Measurements from ENCODE around the gene FPGT.
"Not testable (repeated sequence)": the region's sequence is repeated elsewhere in the genome, so short reads cannot be mapped to it uniquely, and the experiment has no call there.

Gene FPGT

DNA sequence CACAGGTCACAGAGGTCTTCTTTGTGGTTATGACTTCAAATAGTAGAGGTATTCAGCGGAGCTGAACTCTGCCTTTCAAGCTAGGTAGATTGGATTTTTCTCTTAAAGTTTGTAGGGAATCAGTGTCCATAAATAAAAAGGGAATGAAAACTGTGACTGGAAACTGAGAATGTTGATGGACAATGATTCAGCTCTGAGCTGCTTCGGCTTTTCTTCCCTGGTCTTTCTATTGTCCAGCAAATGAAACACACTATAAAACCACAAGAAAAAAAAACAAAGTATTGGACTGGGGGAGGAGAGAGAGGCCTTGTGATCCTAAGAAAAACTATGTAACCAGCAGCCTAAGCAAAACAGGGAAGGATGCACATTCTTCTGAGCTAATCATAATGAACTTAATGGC, 48.3 kb downstream of the FPGT start:
- TF ChIP-seq NFRKB (IDR thresholded peaks at IDR 0.05) (no peak), L3MBTL2 (conservative IDR thresholded peaks at IDR 0.05) (no peak), SUZ12 (IDR thresholded peaks at IDR 0.05) (no peak), TARDBP (IDR thresholded peaks at IDR 0.05) (no peak), BHLHE40 (IDR thresholded peaks at IDR 0.05; ENCODE audit: borderline replicate concordance) (no peak), ZNF384 (IDR thresholded peaks at IDR 0.05) (no peak), SP1 (IDR thresholded peaks at IDR 0.05) (no peak), FOXM1 (IDR thresholded peaks at IDR 0.05; ENCODE audit: borderline replicate concordance) (no peak), ELF4 (IDR thresholded peaks at IDR 0.05) (no peak)

DNA sequence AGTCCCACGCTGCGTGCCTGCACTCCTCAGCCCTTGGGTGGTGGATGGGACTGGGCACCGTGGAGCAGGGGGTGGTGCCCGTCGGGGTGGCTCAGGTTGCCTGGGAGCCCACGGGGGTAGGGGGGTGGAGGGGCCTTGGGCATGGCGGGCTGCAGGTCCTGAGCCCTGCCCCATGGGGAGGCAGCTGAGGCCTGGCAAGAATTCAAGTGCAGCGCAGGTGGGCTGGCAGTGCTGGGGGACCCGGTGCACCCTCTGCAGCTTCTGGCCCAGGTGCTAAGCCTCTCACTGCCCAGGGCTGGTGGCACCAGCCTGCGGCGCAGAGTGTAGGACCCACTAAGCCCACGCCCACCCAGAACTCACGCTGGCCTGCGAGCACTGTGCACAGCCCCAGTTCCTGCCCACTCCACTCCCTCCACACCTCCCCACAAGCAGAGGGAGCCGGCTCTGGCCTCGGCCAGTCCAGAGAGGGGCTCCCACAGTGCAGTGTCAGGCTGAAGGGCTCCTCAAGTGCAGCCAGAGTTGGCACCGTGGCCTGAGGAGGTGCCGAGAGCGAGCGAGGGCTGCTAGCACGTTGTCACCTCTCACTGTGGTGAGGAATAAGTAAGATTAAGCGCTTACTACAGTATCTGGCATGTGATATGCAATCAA, 50.0 kb downstream of the FPGT start:
- DNase-seq (ENCODE audit: extremely low spot score): no peak
- ChIA-PET POLR2A (no interaction called here), CTCF (no interaction called here)
- no peak for TF ChIP-seq SUZ12 (IDR thresholded peaks at IDR 0.05)
- no peak for TF ChIP-seq FOXK2 (IDR thresholded peaks at IDR 0.05)
- no peak for TF ChIP-seq FOXA1 (IDR thresholded peaks at IDR 0.05)
- TF ChIP-seq TARDBP (IDR thresholded peaks at IDR 0.05): no peak
- TF ChIP-seq PKNOX1 (IDR thresholded peaks at IDR 0.05): no peak
- no peak for TF ChIP-seq ARNT (IDR thresholded peaks at IDR 0.05)
- no peak for TF ChIP-seq BHLHE40 (IDR thresholded peaks at IDR 0.05; ENCODE audit: borderline replicate concordance)
- no peak for TF ChIP-seq ZNF384 (IDR thresholded peaks at IDR 0.05)
- no peak for TF ChIP-seq L3MBTL2 (conservative IDR thresholded peaks at IDR 0.05)
- TF ChIP-seq ELF4 (IDR thresholded peaks at IDR 0.05): no peak
- no peak for TF ChIP-seq FOXM1 (IDR thresholded peaks at IDR 0.05; ENCODE audit: borderline replicate concordance)
- TF ChIP-seq SP1 (IDR thresholded peaks at IDR 0.05): no peak
- no peak for TF ChIP-seq LEF1 (IDR thresholded peaks at IDR 0.05; ENCODE audit: borderline replicate concordance)
- no peak for TF ChIP-seq NFRKB (IDR thresholded peaks at IDR 0.05)

More for the DNA sequence above, 48.3 kb downstream of the FPGT start:
- no peak for DNase-seq (ENCODE audit: extremely low spot score)
- CTCF ChIA-PET: no interaction called here
- POLR2A ChIA-PET: no interaction called here

DNA sequence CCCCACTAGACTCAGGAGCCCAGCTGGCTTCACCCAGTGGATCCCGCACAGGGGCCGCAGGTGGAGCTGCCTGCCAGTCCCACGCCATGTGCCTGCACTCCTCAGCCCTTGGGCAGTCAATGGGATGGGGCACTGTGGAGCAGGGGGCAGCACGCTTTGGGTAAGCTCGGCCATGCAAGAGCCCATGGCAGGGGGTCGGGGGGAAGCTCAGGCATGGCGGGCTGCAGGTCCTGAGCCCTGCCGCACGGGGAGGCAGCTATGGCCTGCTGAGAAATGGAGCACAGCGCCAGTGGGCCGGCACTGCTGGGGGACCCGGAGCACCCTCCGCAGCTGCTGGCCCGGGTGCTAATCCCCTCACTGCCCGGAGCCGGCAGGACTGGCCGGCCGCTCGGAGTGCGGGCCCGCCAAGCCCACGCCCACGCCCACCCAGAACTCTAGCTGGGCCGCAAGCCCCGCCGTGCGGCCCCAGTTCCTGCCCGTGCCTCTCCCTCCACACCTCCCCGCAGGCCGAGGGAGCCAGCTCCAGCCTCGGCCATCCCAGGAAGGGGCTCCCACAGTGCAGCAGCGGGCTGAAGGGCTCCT, 55.3 kb downstream of the FPGT start:
- POLR2A ChIA-PET; CTCF ChIA-PET; DNase-seq (ENCODE audit: extremely low spot score): not testable (repeated sequence)

Data from HEK293T (cell line).